B cell (primary cell): ENCODE results near the gene MPP2.
"Not testable (repeated sequence)": the region's sequence is repeated elsewhere in the genome, so short reads cannot be mapped to it uniquely, and the experiment has no call there.

Experiments
- EZH2 ChIP-seq: IDR thresholded peaks from 2 replicates; pipeline ENCODE4 v1.6.1; 2012; ENCODE audit warnings: borderline replicate concordance, low read depth, mild to moderate bottlenecking, moderate library complexity, low read length; ENCODE audit not compliant: insufficient read depth, poor library complexity, severe bottlenecking
- TF ChIP-seq, protein P1 (sequence below): fragments of 200-600 bp; IDR thresholded peaks from one replicate; pipeline ENCODE4 v1.8.0; 2022; ENCODE audit warnings: antibody characterized with exemption, mild to moderate bottlenecking

- TF ChIP-seq, protein P1, sequence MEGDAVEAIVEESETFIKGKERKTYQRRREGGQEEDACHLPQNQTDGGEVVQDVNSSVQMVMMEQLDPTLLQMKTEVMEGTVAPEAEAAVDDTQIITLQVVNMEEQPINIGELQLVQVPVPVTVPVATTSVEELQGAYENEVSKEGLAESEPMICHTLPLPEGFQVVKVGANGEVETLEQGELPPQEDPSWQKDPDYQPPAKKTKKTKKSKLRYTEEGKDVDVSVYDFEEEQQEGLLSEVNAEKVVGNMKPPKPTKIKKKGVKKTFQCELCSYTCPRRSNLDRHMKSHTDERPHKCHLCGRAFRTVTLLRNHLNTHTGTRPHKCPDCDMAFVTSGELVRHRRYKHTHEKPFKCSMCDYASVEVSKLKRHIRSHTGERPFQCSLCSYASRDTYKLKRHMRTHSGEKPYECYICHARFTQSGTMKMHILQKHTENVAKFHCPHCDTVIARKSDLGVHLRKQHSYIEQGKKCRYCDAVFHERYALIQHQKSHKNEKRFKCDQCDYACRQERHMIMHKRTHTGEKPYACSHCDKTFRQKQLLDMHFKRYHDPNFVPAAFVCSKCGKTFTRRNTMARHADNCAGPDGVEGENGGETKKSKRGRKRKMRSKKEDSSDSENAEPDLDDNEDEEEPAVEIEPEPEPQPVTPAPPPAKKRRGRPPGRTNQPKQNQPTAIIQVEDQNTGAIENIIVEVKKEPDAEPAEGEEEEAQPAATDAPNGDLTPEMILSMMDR = not testable (repeated sequence)
- not testable (repeated sequence) for TF ChIP-seq EZH2
Observed at GRCh38 chr17:43927929-43928328, 20.6 kb upstream of the MPP2 start.
